Lung (tissue), 12 donors: ENCODE measurements around the gene YIPF7. TPM values are rescaled to one million over a fixed set of nuclear protein-coding genes. Genes with fewer than 3 reads are reported as not detected.

Experiments used
- ATAC-seq: fragments of 200-7000 bp; cut with Tn5 transposase; one replicate; pipeline ENCODE4 v1.9.1; 2020; ENCODE audit warnings: moderate number of reproducible peaks; ENCODE audit not compliant: insufficient read depth, low FRiP score
- DNase-seq, 3 donors: peaks; one replicate each; pipeline ENCODE4 v3.0.0-alpha.2; 2013 to 2017
- H3K27ac ChIP-seq, 2 donors: one replicate each; pipeline ENCODE4 v1.5.1; 2013; ENCODE audit warnings: mild to moderate bottlenecking in 2 of 2, moderate library complexity in 2 of 2, control low read depth in 1 of 2, inconsistent platforms in 1 of 2, low read depth in 1 of 2, low read length in 1 of 2
- H3K27me3 ChIP-seq, 3 donors: one replicate each; pipeline ENCODE4 v1.5.1; 2013; ENCODE audit warnings: low read length in 2 of 3; ENCODE audit not compliant: control insufficient read depth in 3 of 3, insufficient read depth in 3 of 3
- H3K36me3 ChIP-seq, 4 donors: one replicate each; pipeline ENCODE4 v1.5.1; 2013; ENCODE audit warnings: low read length in 4 of 4, mild to moderate bottlenecking in 1 of 4, moderate library complexity in 1 of 4; ENCODE audit not compliant: control insufficient read depth in 4 of 4, insufficient read depth in 4 of 4
- H3K4me1 ChIP-seq, 5 donors: one replicate each; pipeline ENCODE4 v1.5.1; 2013; ENCODE audit warnings: low read length in 5 of 5, mild to moderate bottlenecking in 2 of 5, moderate library complexity in 1 of 5; ENCODE audit not compliant: control insufficient read depth in 5 of 5, insufficient read depth in 5 of 5
- H3K4me3 ChIP-seq: one replicate; pipeline ENCODE4 v1.5.1; 2013; ENCODE audit warnings: mild to moderate bottlenecking, control low read depth, moderate library complexity
- H3K9ac ChIP-seq, 2 donors: one replicate each; pipeline ENCODE4 v1.5.1; 2013; ENCODE audit warnings: low read length in 2 of 2, control low read depth in 1 of 2; ENCODE audit not compliant: insufficient read depth in 1 of 2
- H3K9me3 ChIP-seq, 4 donors: one replicate each; pipeline ENCODE4 v1.5.1; 2013; ENCODE audit warnings: low read length in 3 of 4, mild to moderate bottlenecking in 1 of 4, moderate library complexity in 1 of 4; ENCODE audit not compliant: control insufficient read depth in 4 of 4, insufficient read depth in 3 of 4
- CTCF ChIP-seq: IDR thresholded peaks from 2 replicates; pipeline ENCODE4 v1.5.1; 2012; ENCODE audit warnings: mild to moderate bottlenecking; ENCODE audit errors: control extremely low read depth, extremely low read depth
- WGBS, 2 donors: extraction: QIAGEN DNeasy Blood & Tissue Kit; methylation state at CpG; one replicate each; pipeline ENCODE4 v1.1.7; 2013; 5-methylcytosine and 5-hydroxymethylcytosine counted together
- polyA plus RNA-seq, 2 donors: library from polyadenylated mRNA; stranded (reverse); fragments of 200-250 nt; gene quantifications; one replicate each; pipeline ENCODE4 v1.2.1, GENCODE V29; 2013
- total RNA-seq, 2 donors: library from RNA; depleted of rRNA in 1 of 2; stranded (reverse); fragments of >200 nt in 1 of 2; gene quantifications; one replicate each; pipeline ENCODE4 v1.2.1, GENCODE V29; 2014 to 2021
- donor health status: control.
- donor health status: control.
- donor health status: Bipolar disorder and iron deficiency.
- donor health status: healthy.
- donor health status: DM: yes; HTN: yes; CAD: no.

YIPF7 gene
- total and polyA plus RNA-seq, 4 donors: not detected

DNA sequence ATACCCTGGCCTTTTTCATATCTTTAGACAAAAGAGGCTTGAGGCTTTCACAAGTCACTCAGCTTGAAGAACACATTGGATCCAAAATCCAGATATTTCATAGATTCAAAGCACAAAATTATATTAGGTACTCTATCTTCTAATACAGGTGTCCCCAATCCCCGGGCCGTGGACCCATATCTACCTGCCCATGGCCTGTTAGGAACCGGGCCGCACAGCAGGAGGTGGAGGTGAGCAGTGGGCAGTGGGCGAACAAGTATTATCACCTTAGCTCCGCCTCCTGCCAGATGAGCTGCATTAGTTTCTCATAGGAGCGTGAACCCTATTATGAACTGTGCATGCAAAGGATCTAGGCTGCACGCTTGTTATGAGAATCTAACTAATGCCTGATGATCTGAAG lies 18.7 kb downstream of the YIPF7 start:
- no peak for DNase-seq

DNA sequence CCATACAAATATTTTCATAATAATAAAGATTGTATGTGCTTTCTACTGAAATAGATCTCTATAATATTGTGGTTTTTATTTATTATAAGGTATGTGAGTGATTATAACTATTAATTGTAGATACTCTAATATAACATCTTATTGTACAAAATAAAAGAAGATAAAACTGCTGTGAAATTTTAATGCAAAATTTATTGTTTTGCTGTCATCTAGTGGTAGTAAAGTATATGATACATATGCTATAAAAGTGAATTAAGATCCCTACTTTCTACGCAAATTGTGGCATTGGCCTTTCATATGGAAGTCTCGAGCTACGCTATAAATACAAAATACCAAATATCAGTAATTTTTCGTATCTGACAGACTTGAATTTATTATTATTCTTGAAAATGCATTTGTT lies 19.3 kb downstream of the YIPF7 start:
- Histone ChIP-seq H3K4me3 (no peak overlapping the region), H3K9me3 (no peaks in the 10 kb centered on the region), H3K27ac (no peak overlapping the region), H3K36me3 (no peaks in the 10 kb centered on the region), H3K27me3 (no peaks in the 10 kb centered on the region), H3K4me1 (no peaks in the 10 kb centered on the region), H3K9ac (no peak overlapping the region)
- no peak for DNase-seq
- no peak for ATAC-seq
- 70 to 82% methylated on average over 4 of the region's 4 CpGs for WGBS, 2 donors
- TF ChIP-seq CTCF: no peak

More for the DNA sequence above, 18.7 kb downstream of the YIPF7 start:
- no peak for ATAC-seq
- Histone ChIP-seq H3K27ac (no peak overlapping the region), H3K9ac (no peak overlapping the region), H3K4me1 (no peaks in the 10 kb centered on the region), H3K9me3 (no peaks in the 10 kb centered on the region), H3K4me3 (no peak overlapping the region), H3K36me3 (no peaks in the 10 kb centered on the region), H3K27me3 (no peaks in the 10 kb centered on the region)
- no peak for TF ChIP-seq CTCF
- WGBS, 2 donors: 83 to 86% methylated on average over 8 of the region's 8 CpGs

DNA sequence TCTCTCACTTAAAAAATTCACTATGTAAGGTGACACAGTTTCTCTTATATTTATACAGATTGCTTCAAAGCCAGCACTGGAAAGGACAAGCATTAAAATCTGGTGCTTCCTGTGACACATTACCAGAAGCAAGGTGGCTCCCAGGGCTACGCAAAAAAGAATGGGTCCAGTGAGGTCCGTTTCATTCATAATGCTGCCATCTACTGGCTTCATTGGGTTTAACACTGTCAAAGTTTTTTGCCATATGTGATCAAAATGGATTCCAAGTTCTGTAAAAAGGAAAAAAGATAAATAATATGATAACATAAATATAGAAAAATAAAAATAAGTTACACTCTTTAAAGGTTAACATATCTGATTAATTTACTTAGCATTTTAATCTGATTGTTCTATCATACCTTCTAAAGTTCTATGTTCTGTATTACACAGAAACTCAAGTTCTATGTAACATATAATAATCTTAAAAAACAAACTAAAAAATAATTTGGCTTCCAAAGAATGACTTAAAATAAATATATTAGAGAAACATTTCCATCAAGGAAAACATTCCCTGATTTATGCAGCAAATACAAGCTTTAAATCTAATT lies 22.1 kb downstream of the YIPF7 start:
- 2 to 7% methylated on average over 2 of the region's 2 CpGs for WGBS, 2 donors
- no peak overlapping the region for H3K9ac ChIP-seq
- H3K36me3 ChIP-seq: no peaks in the 10 kb centered on the region
- ATAC-seq (peak; percentile 62), DNase-seq (peak; percentile 18 to 58 (median 46))
- H3K27ac ChIP-seq: no peak overlapping the region
- no peaks in the 10 kb centered on the region for H3K9me3 ChIP-seq
- TF ChIP-seq CTCF: peak; percentile 15
- no peaks in the 10 kb centered on the region for H3K27me3 ChIP-seq
- H3K4me3 ChIP-seq: no peak overlapping the region
- no peaks in the 10 kb centered on the region for H3K4me1 ChIP-seq

DNA sequence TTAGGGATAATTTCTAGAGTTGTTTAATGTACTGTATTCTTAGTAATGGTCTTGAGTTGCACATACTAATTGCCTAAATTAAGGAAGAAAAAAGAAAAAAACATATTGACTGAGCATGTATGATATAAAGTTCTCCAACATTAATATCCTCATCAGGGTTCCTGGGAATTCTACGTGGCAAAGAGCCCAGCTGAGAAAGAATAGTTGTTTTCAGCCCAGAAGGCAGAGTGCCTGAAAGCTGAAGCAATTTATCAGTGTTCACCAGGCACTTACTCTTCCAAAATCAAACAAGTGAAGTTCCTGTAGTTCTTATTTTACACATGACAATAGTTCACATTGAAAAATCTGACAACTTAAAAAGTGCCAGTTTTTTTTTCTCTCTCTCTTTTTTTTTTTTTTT lies 27.7 kb downstream of the YIPF7 start:
- Histone ChIP-seq H3K4me3 (no peak overlapping the region), H3K27me3 (no peaks in the 10 kb centered on the region), H3K9me3 (no peaks in the 10 kb centered on the region), H3K9ac (no peak overlapping the region), H3K4me1 (no peaks in the 10 kb centered on the region), H3K27ac (no peak overlapping the region), H3K36me3 (no peaks in the 10 kb centered on the region)
- no peak for TF ChIP-seq CTCF
- ATAC-seq (no peak), DNase-seq (peak in 1 of 3 donors; percentile 2)
- WGBS, 2 donors: 25 to 53% methylated on average over 1 of the region's 1 CpG
